Measurements from ENCODE around the gene SPDEF. TPM values are rescaled to one million over a fixed set of nuclear protein-coding genes. Genes with fewer than 3 reads are reported as not detected.

Gene SPDEF
- total RNA-seq, 6 experiments from 2014 or later: not detected

GRCh38 chr6:34557228-34557627, 1.1 kb upstream of the SPDEF start:
- intact Hi-C loops (cut with DNase I): no loop called here
- Histone ChIP-seq H3K27me3 (no peaks in the 10 kb centered on the region), H3K4me1 (no peaks in the 10 kb centered on the region), H3K9me3 (no peaks in the 10 kb centered on the region), H3K27ac (no peak overlapping the region), H3K36me3 (no peaks in the 10 kb centered on the region), H3K4me3 (no peak overlapping the region)
- TF ChIP-seq POLR2A (IDR thresholded peaks at IDR 0.05) (no peak), CTCF (IDR thresholded peaks at IDR 0.05) (no peak)
- ATAC-seq (no peak), DNase-seq (no peak)
- WGBS (ENCODE audit: insufficient coverage, low coverage, low lambda C conversion rate, missing lambda C conversion rate): 90% methylated on average over 7 of the region's 9 CpGs

GRCh38 chr6:34556493-34556892, 364 bp upstream of the SPDEF start:
- Histone ChIP-seq H3K9me3 (no peaks in the 10 kb centered on the region), H3K36me3 (no peaks in the 10 kb centered on the region), H3K27ac (no peak overlapping the region), H3K27me3 (no peaks in the 10 kb centered on the region), H3K4me3 (no peak overlapping the region), H3K4me1 (no peaks in the 10 kb centered on the region)
- 59% methylated on average over 3 of the region's 9 CpGs for WGBS (ENCODE audit: insufficient coverage, low coverage, low lambda C conversion rate, missing lambda C conversion rate)
- DNase-seq: no peak
- intact Hi-C loops (cut with DNase I): no loop called here
- no peak for TF ChIP-seq CTCF (IDR thresholded peaks at IDR 0.05)
- TF ChIP-seq POLR2A (IDR thresholded peaks at IDR 0.05): no peak
- ATAC-seq: no peak

- no peaks in the 10 kb centered on the region for H3K27me3 ChIP-seq
- no peak for ATAC-seq
- DNase-seq: no peak
- no peak overlapping the region for H3K4me3 ChIP-seq
- H3K27ac ChIP-seq: no peak overlapping the region
- intact Hi-C loops (cut with DNase I): no loop called here
- no peaks in the 10 kb centered on the region for H3K4me1 ChIP-seq
- no peak for TF ChIP-seq CTCF (IDR thresholded peaks at IDR 0.05)
- no peak for TF ChIP-seq POLR2A (IDR thresholded peaks at IDR 0.05)
- WGBS (ENCODE audit: insufficient coverage, low coverage, low lambda C conversion rate, missing lambda C conversion rate): 92% methylated on average over 2 of the region's 8 CpGs
- no peaks in the 10 kb centered on the region for H3K36me3 ChIP-seq
- H3K9me3 ChIP-seq: no peaks in the 10 kb centered on the region
These were observed 801 bp downstream of the SPDEF start for GRCh38 chr6:34555328-34555727.

- Histone ChIP-seq H3K9me3 (no peaks in the 10 kb centered on the region), H3K27me3 (no peaks in the 10 kb centered on the region), H3K36me3 (no peaks in the 10 kb centered on the region), H3K27ac (no peak overlapping the region), H3K4me3 (no peak overlapping the region), H3K4me1 (no peaks in the 10 kb centered on the region)
- no peak for TF ChIP-seq CTCF (IDR thresholded peaks at IDR 0.05)
- no peak for TF ChIP-seq POLR2A (IDR thresholded peaks at IDR 0.05)
- no peak for DNase-seq
- intact Hi-C loops (cut with DNase I): no loop called here
- ATAC-seq: no peak
- WGBS (ENCODE audit: insufficient coverage, low coverage, low lambda C conversion rate, missing lambda C conversion rate): 63% methylated on average over 3 of the region's 11 CpGs
These were observed 1.2 kb downstream of the SPDEF start for GRCh38 chr6:34555007-34555322.

- Histone ChIP-seq H3K4me1 (no peaks in the 10 kb centered on the region), H3K4me3 (no peak overlapping the region), H3K36me3 (no peaks in the 10 kb centered on the region), H3K27ac (no peak overlapping the region), H3K9me3 (no peaks in the 10 kb centered on the region), H3K27me3 (no peaks in the 10 kb centered on the region)
- intact Hi-C loops (cut with DNase I): no loop called here
- DNase-seq (no peak), ATAC-seq (no peak)
- WGBS (ENCODE audit: insufficient coverage, low coverage, low lambda C conversion rate, missing lambda C conversion rate): 32% methylated on average over 6 of the region's 15 CpGs
- TF ChIP-seq CTCF (IDR thresholded peaks at IDR 0.05) (no peak), POLR2A (IDR thresholded peaks at IDR 0.05) (no peak)
These were observed 1.7 kb downstream of the SPDEF start for GRCh38 chr6:34554291-34555006.
